Astrocyte (in vitro differentiated cells and primary cell): Measurements from ENCODE around the gene SLC25A21. TPM values are rescaled to one million over a fixed set of nuclear protein-coding genes. Genes with fewer than 3 reads are reported as not detected.

ENCODE experiments used
- DNase-seq: peaks from one replicate; pipeline ENCODE4 v3.0.0-alpha.2; 2010; ENCODE audit warnings: low read depth
- FAIRE-seq: peaks from 2 replicates; lab custom pipeline; 2011; peaks lifted over from hg19 to GRCh38; lab: Jason Lieb, UNC
- H2AFZ ChIP-seq: 2 replicates; pipeline ENCODE4 v1.6.0; 2012; ENCODE audit warnings: low read depth, low read length, inconsistent platforms
- H3K27ac ChIP-seq: 2 replicates; pipeline ENCODE4 v1.5.1; 2011; ENCODE audit warnings: low read depth, low read length, inconsistent platforms
- H3K27me3 ChIP-seq: 2 replicates; pipeline ENCODE4 v1.6.0; 2011; ENCODE audit warnings: low read length, inconsistent platforms; ENCODE audit not compliant: insufficient read depth
- H3K36me3 ChIP-seq: 2 replicates; pipeline ENCODE4 v1.5.1; 2011; ENCODE audit warnings: low read length, inconsistent platforms; ENCODE audit not compliant: insufficient read depth
- H3K4me1 ChIP-seq: 2 replicates; pipeline ENCODE4 v1.5.1; 2011; ENCODE audit warnings: low read length, inconsistent platforms; ENCODE audit not compliant: insufficient read depth
- H3K4me2 ChIP-seq: 2 replicates; pipeline ENCODE4 v1.6.0; 2012; ENCODE audit warnings: low read length, inconsistent platforms
- H3K4me3 ChIP-seq: 2 replicates; pipeline ENCODE4 v1.5.1; 2011; ENCODE audit warnings: low read depth, mild to moderate bottlenecking, low read length, inconsistent platforms; ENCODE audit not compliant: insufficient read depth
- H3K79me2 ChIP-seq: 2 replicates; pipeline ENCODE4 v1.6.0; 2012; ENCODE audit warnings: mild to moderate bottlenecking, low read length, inconsistent platforms; ENCODE audit not compliant: insufficient read depth
- H3K9ac ChIP-seq: 2 replicates; pipeline ENCODE4 v1.6.0; 2012; ENCODE audit warnings: mild to moderate bottlenecking, low read length, inconsistent platforms
- H3K9me3 ChIP-seq: 2 replicates; pipeline ENCODE4 v1.5.1; 2012; ENCODE audit warnings: low read depth, mild to moderate bottlenecking, low read length, inconsistent platforms; ENCODE audit not compliant: insufficient read depth
- H4K20me1 ChIP-seq: 2 replicates; pipeline ENCODE4 v1.6.0; 2012; ENCODE audit warnings: low read length, inconsistent platforms; ENCODE audit not compliant: insufficient read depth
- H3K27ac Mint-ChIP-seq: one replicate; pipeline ENCODE4 v1.8.0; 2021; ENCODE audit warnings: mild to moderate bottlenecking, mixed read lengths; ENCODE audit not compliant: unreplicated experiment
- H3K27me3 Mint-ChIP-seq: one replicate; pipeline ENCODE4 v1.8.0; 2021; ENCODE audit warnings: low read depth, mixed read lengths; ENCODE audit not compliant: unreplicated experiment
- H3K36me3 Mint-ChIP-seq: one replicate; pipeline ENCODE4 v1.8.0; 2021; ENCODE audit warnings: low read depth, mixed read lengths; ENCODE audit not compliant: unreplicated experiment
- H3K4me1 Mint-ChIP-seq: one replicate; pipeline ENCODE4 v1.8.0; 2021; ENCODE audit warnings: low read depth, mixed read lengths; ENCODE audit not compliant: unreplicated experiment
- H3K4me3 Mint-ChIP-seq: one replicate; pipeline ENCODE4 v1.8.0; 2021; ENCODE audit warnings: mild to moderate bottlenecking, moderate library complexity, mixed read lengths; ENCODE audit not compliant: unreplicated experiment
- H3K9me3 Mint-ChIP-seq: one replicate; pipeline ENCODE4 v1.8.0; 2021; ENCODE audit warnings: mild to moderate bottlenecking, mixed read lengths; ENCODE audit not compliant: unreplicated experiment
- EZH2 ChIP-seq: IDR thresholded peaks from 2 replicates; pipeline ENCODE4 v1.6.1; 2012; ENCODE audit warnings: mild to moderate bottlenecking, low read length, inconsistent platforms; ENCODE audit not compliant: insufficient read depth
- total RNA-seq: library from RNA; stranded (reverse); gene quantifications from 2 replicates; pipeline ENCODE4 v1.2.1, GENCODE V29; 2021
- TF ChIP-seq, protein P1 (sequence below): IDR thresholded peaks from 2 replicates; pipeline ENCODE4 v1.5.1; 2011; ENCODE audit warnings: low read depth, mild to moderate bottlenecking, inconsistent platforms, low read length, moderate library complexity; ENCODE audit not compliant: insufficient read depth

The SLC25A21 gene
- total RNA-seq, 1 donor from 2014 or later: 1.5 TPM

DNA sequence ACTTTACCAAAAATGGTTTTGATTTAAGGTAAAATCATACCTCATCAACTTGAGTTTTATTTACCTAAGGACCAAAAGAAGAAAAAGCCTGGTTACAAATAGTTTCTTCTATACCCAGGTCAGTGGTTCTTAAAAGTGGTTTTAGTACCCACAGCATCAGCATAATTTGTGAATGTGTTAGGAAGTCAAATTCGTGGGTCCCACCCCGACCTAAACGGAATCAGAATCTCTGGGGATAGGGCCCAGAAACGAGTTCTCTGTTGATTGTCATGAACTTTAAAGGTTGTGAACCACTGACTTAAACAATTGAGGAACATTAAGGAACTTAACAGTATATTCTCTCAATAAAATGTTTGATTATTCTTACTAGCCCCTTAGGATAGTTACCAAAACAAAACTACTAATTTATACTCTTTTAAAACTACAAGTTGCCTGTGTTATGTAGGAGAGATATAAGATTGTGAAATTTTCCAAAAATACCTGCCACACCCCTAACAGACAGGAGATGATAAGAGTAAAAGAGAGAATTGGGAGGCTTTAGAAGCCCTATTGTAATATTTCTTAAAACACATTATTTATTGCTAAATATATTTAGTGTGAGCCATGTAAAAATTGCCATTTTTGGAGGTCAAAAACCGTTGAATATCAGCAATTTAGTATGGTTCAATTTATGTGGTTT, 669 bp upstream of the SLC25A21 start:
- H3K9ac ChIP-seq: peak overlapping the region; percentile 84
- H4K20me1 ChIP-seq: no peaks in the 10 kb centered on the region
- no peaks in the 10 kb centered on the region for H3K36me3 Mint-ChIP-seq
- peak overlapping the region; percentile 72 for H3K4me3 ChIP-seq
- H3K4me1 Mint-ChIP-seq: peaks cover 4% of the 10 kb centered on the region
- H3K9me3 Mint-ChIP-seq: no peaks in the 10 kb centered on the region
- DNase-seq: no peak
- H3K79me2 ChIP-seq: no peaks in the 10 kb centered on the region
- H3K4me3 Mint-ChIP-seq: peak overlapping the region; percentile 96
- peak overlapping the region; percentile 95 for H2AFZ ChIP-seq
- peak overlapping the region; percentile 92 for H3K4me2 ChIP-seq
- H3K4me1 ChIP-seq: no peaks in the 10 kb centered on the region
- no peaks in the 10 kb centered on the region for H3K27me3 Mint-ChIP-seq
- no peaks in the 10 kb centered on the region for H3K9me3 ChIP-seq
- peak overlapping the region; percentile 96 for H3K27ac Mint-ChIP-seq
- H3K36me3 ChIP-seq: no peaks in the 10 kb centered on the region
- FAIRE-seq: no peak
- TF ChIP-seq, protein P1, sequence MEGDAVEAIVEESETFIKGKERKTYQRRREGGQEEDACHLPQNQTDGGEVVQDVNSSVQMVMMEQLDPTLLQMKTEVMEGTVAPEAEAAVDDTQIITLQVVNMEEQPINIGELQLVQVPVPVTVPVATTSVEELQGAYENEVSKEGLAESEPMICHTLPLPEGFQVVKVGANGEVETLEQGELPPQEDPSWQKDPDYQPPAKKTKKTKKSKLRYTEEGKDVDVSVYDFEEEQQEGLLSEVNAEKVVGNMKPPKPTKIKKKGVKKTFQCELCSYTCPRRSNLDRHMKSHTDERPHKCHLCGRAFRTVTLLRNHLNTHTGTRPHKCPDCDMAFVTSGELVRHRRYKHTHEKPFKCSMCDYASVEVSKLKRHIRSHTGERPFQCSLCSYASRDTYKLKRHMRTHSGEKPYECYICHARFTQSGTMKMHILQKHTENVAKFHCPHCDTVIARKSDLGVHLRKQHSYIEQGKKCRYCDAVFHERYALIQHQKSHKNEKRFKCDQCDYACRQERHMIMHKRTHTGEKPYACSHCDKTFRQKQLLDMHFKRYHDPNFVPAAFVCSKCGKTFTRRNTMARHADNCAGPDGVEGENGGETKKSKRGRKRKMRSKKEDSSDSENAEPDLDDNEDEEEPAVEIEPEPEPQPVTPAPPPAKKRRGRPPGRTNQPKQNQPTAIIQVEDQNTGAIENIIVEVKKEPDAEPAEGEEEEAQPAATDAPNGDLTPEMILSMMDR: no peak
- TF ChIP-seq EZH2: no peak
- H3K27me3 ChIP-seq: no peaks in the 10 kb centered on the region
- no peak overlapping the region for H3K27ac ChIP-seq

DNA sequence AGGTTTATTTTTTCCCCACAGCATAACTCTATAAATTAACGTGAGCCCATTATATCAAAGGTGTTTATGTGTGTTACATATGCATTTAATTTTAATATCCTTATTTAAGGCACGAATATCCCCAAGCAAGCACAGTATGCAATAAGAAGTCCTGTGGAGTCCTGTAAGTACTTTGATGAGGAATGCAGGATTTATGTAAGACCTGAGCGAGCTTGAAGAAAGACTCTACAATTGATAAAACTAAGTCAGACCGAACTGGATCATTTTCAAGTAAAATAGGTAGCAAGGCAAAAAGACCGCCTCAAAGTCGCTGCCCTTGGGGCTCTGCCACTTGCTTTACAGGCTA, 755 bp downstream of the SLC25A21 start:
- H3K36me3 ChIP-seq: no peaks in the 10 kb centered on the region
- peak overlapping the region; percentile 68 for H3K27ac ChIP-seq
- H3K4me1 ChIP-seq: no peaks in the 10 kb centered on the region
- no peak for TF ChIP-seq EZH2
- TF ChIP-seq, protein P1: no peak
- H3K79me2 ChIP-seq: no peaks in the 10 kb centered on the region
- Mint-ChIP-seq H3K27me3 (no peaks in the 10 kb centered on the region), H3K27ac (peak overlapping the region; percentile 96), H3K36me3 (no peaks in the 10 kb centered on the region), H3K9me3 (no peaks in the 10 kb centered on the region), H3K4me3 (peak overlapping the region; percentile 96), H3K4me1 (peaks cover 4% of the 10 kb centered on the region)
- H3K9me3 ChIP-seq: no peaks in the 10 kb centered on the region
- no peak for FAIRE-seq
- no peaks in the 10 kb centered on the region for H4K20me1 ChIP-seq
- DNase-seq: no peak
- no peaks in the 10 kb centered on the region for H3K27me3 ChIP-seq
- peak overlapping the region; percentile 95 for H2AFZ ChIP-seq
- H3K4me3 ChIP-seq: peak overlapping the region; percentile 72
- peak overlapping the region; percentile 92 for H3K4me2 ChIP-seq
- peak overlapping the region; percentile 84 for H3K9ac ChIP-seq

DNA sequence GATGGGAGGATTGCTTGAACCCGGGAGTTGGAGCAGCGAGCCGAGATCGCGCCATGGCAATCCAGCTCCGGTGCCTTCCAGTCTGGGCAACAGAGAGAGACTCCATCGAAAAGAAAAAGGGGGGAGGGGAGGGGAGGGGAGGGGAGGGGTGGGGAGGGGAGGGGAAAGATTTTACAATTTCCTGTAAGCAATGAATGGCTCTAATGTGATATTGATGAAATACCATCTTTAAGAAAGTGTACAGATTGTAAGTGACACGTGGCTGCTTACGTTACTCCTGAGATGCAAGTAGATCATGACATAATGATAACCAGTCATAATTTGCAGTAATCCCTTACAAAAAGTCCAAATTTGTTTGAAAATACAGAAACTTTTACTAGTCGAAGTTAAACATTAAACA, 1.4 kb downstream of the SLC25A21 start:
- Mint-ChIP-seq H3K9me3 (no peaks in the 10 kb centered on the region), H3K27me3 (no peaks in the 10 kb centered on the region), H3K4me1 (peaks cover 4% of the 10 kb centered on the region), H3K4me3 (no peak overlapping the region), H3K36me3 (no peaks in the 10 kb centered on the region), H3K27ac (no peak overlapping the region)
- Histone ChIP-seq H3K79me2 (no peaks in the 10 kb centered on the region), H3K36me3 (no peaks in the 10 kb centered on the region), H3K27ac (no peak overlapping the region), H3K4me2 (no peak overlapping the region), H3K9ac (no peak overlapping the region), H3K9me3 (no peaks in the 10 kb centered on the region), H4K20me1 (no peaks in the 10 kb centered on the region), H3K27me3 (no peaks in the 10 kb centered on the region), H3K4me3 (no peak overlapping the region), H2AFZ (no peak overlapping the region), H3K4me1 (no peaks in the 10 kb centered on the region)
- TF ChIP-seq, protein P1: no peak
- TF ChIP-seq EZH2: no peak
- DNase-seq (no peak), FAIRE-seq (no peak)
